HepG2 (cell line): ENCODE measurements around the gene PIGW. TPM values are rescaled to one million over a fixed set of nuclear protein-coding genes. Genes with fewer than 3 reads are reported as not detected.

Experiments used
- ATAC-seq: fragments of 200-7000 bp; cut with Tn5 transposase; 3 replicates; pipeline ENCODE4 v1.9.1; 2020; ENCODE audit warnings: mild to moderate bottlenecking, moderate library complexity
- BruUV-seq: library from RNA; stranded (reverse); fragments of 400-500 nt; replicated peaks from 2 replicates; lab custom pipeline; 2021; lab: Mats Ljungman, UMichigan
- CTCF ChIA-PET: fragments of 300-600 bp; formaldehyde crosslinking; extraction: SDS; loops from one replicate; lab custom pipeline; 2021; ENCODE audit warnings: low total read pairs, inconsistent platforms, low intra/inter-chr PET ratio; lab: Yijun Ruan, JAX
- POLR2A ChIA-PET: fragments of 350-600 bp; sonication (Branson Sonifier 250); formaldehyde crosslinking; loops from one replicate; lab custom pipeline; 2020; ENCODE audit warnings: antibody characterized with exemption, inconsistent platforms; lab: Yijun Ruan, JAX
- DNase-seq: peaks from one replicate; pipeline ENCODE4 v3.0.0-alpha.2; 2015; ENCODE audit warnings: low spot score
- FAIRE-seq: peaks from 3 replicates; lab custom pipeline; 2011; peaks lifted over from hg19 to GRCh38; lab: Jason Lieb, UNC
- H2AFZ ChIP-seq: one replicate; pipeline ENCODE4 v1.6.1; 2011; ENCODE audit warnings: low read length, inconsistent platforms
- H3K27ac ChIP-seq: fragments of 300-600 bp; 3 replicates; pipeline ENCODE4 v1.8.0; 2011; ENCODE audit warnings: mixed run types, mild to moderate bottlenecking, mixed read lengths, low read length, inconsistent platforms; ENCODE audit not compliant: insufficient read depth; ENCODE audit errors: extremely low read length
- H3K27me3 ChIP-seq, 2 experiments: fragments of 200-600 bp in 1 of 2; 2 replicates in 1 of 2; 3 replicates in 1 of 2; pipeline versions ENCODE4 v1.6.0 to v1.8.0; 2011; ENCODE audit warnings: low read length in 2 of 2, mild to moderate bottlenecking in 2 of 2, moderate library complexity in 2 of 2, inconsistent platforms in 1 of 2; ENCODE audit not compliant: insufficient read depth in 2 of 2, control insufficient read depth in 1 of 2
- H3K36me3 ChIP-seq, 2 experiments: fragments of 200-600 bp in 1 of 2; replicated peaks in 1 of 2; 2 replicates in 1 of 2; 3 replicates in 1 of 2; pipeline versions ENCODE4 v1.5.1 to v1.8.0; 2011; ENCODE audit warnings: low read length in 2 of 2, inconsistent platforms in 1 of 2; ENCODE audit not compliant: insufficient read depth in 2 of 2, control insufficient read depth in 1 of 2
- H3K4me1 ChIP-seq: 2 replicates; pipeline ENCODE4 v1.5.1; 2012; ENCODE audit warnings: low read length, inconsistent platforms; ENCODE audit not compliant: insufficient read depth
- H3K4me2 ChIP-seq: 2 replicates; pipeline ENCODE4 v1.6.0; 2011; ENCODE audit warnings: low read depth, low read length, inconsistent platforms
- H3K4me3 ChIP-seq, 3 experiments: fragments of 200-600 bp in 1 of 3; sonication (generic), shearing (Covaris generic) in 1 of 3; replicated peaks in 1 of 3; 2 replicates each; pipeline ENCODE4 v1.5.1; 2011 to 2016; ENCODE audit warnings: low read length in 3 of 3, inconsistent platforms in 2 of 3, low read depth in 2 of 3, mild to moderate bottlenecking in 2 of 3, control low read depth in 1 of 3, mixed read lengths in 1 of 3; ENCODE audit not compliant: insufficient read depth in 1 of 3
- H3K79me2 ChIP-seq: one replicate; pipeline ENCODE4 v1.6.1; 2011; ENCODE audit warnings: low read length, inconsistent platforms; ENCODE audit not compliant: insufficient read depth
- H3K9ac ChIP-seq: 2 replicates; pipeline ENCODE4 v1.6.0; 2011; ENCODE audit warnings: mild to moderate bottlenecking, low read depth, low read length, inconsistent platforms; ENCODE audit not compliant: insufficient read depth
- H3K9me3 ChIP-seq: 2 replicates; pipeline ENCODE4 v1.5.1; 2012; ENCODE audit warnings: mild to moderate bottlenecking, low read length
- H4K20me1 ChIP-seq: 2 replicates; pipeline ENCODE4 v1.6.0; 2011; ENCODE audit warnings: inconsistent platforms, mild to moderate bottlenecking, low read length, moderate library complexity; ENCODE audit not compliant: insufficient read depth
- ELF4 ChIP-seq: sonication (generic); formaldehyde crosslinking; IDR thresholded peaks from 2 replicates; pipeline ENCODE4 v1.5.0; 2020; ENCODE audit warnings: missing genetic modification reagents, mild to moderate bottlenecking, moderate library complexity, borderline replicate concordance
- FOXO4 ChIP-seq: sonication (generic); formaldehyde crosslinking; conservative IDR thresholded peaks from 2 replicates; pipeline ENCODE4 v1.8.1; 2023; ENCODE audit warnings: missing genetic modification reagents
- HHEX ChIP-seq: IDR thresholded peaks from 2 replicates; pipeline ENCODE4 v1.6.1; 2016; ENCODE audit warnings: control low read depth
- HNF1A ChIP-seq, 2 experiments: sonication (generic) in 1 of 2; formaldehyde crosslinking in 1 of 2; IDR thresholded peaks; 2 replicates each; pipeline versions ENCODE4 v1.4.0 to v1.6.1; 2016 to 2020; ENCODE audit warnings: borderline replicate concordance in 1 of 2, low read depth in 1 of 2, mild to moderate bottlenecking in 1 of 2, missing genetic modification reagents in 1 of 2
- NAIF1 ChIP-seq: sonication (generic); formaldehyde crosslinking; IDR thresholded peaks from 2 replicates; pipeline ENCODE4 v1.5.0; 2020; ENCODE audit warnings: mild to moderate bottlenecking, missing genetic modification reagents, borderline replicate concordance
- NCOR1 ChIP-seq: fragments of 200-600 bp; sonication (generic); IDR thresholded peaks from 2 replicates; pipeline ENCODE4 v1.7.0; 2017; ENCODE audit warnings: antibody characterized with exemption, low read length, borderline replicate concordance
- NR2F6 ChIP-seq, 2 experiments: IDR thresholded peaks; 2 replicates each; pipeline ENCODE4 v1.6.1; 2016; ENCODE audit warnings: antibody characterized with exemption in 1 of 2, mild to moderate bottlenecking in 1 of 2
- SALL1 ChIP-seq: sonication (generic); formaldehyde crosslinking; IDR thresholded peaks from 2 replicates; pipeline ENCODE4 v1.8.0; 2022; ENCODE audit warnings: mild to moderate bottlenecking, missing genetic modification reagents
- SKI ChIP-seq: fragments of 450-650 bp; IDR thresholded peaks from one replicate; pipeline ENCODE4 v1.6.1; 2018; ENCODE audit warnings: mild to moderate bottlenecking; ENCODE audit not compliant: partially characterized antibody
- SP2 ChIP-seq: sonication (generic); formaldehyde crosslinking; IDR thresholded peaks from 2 replicates; pipeline ENCODE4 v1.5.1; 2020; ENCODE audit warnings: mild to moderate bottlenecking, missing genetic modification reagents
- TAF15 ChIP-seq: fragments of 200-400 bp; formaldehyde crosslinking; IDR thresholded peaks from one replicate; pipeline ENCODE4 v1.6.1; 2018; ENCODE audit warnings: mild to moderate bottlenecking, low read depth, low read length; ENCODE audit not compliant: poor library complexity, severe bottlenecking
- ZHX1 ChIP-seq: sonication (generic); formaldehyde crosslinking; IDR thresholded peaks from 2 replicates; pipeline ENCODE4 v1.8.1; 2022; ENCODE audit warnings: low read depth, mild to moderate bottlenecking, missing genetic modification reagents
- ZMYM4 ChIP-seq: sonication (generic); formaldehyde crosslinking; IDR thresholded peaks from 2 replicates; pipeline ENCODE4 v1.8.1; 2023; ENCODE audit warnings: mild to moderate bottlenecking, missing genetic modification reagents
- ZNF703 ChIP-seq: sonication (generic); formaldehyde crosslinking; IDR thresholded peaks from 2 replicates; pipeline ENCODE4 v1.5.1; 2020; ENCODE audit warnings: missing genetic modification reagents, mild to moderate bottlenecking, moderate library complexity, borderline replicate concordance
- WGBS: methylation state at CpG from one replicate; pipeline ENCODE4 v1.1.6; 2017; ENCODE audit warnings: low lambda C conversion rate; 5-methylcytosine and 5-hydroxymethylcytosine counted together
- in situ Hi-C: cut with HindIII; loops from 2 replicates; pipeline ENCODE4 v1.10.0; 2017; ENCODE audit warnings: low pct_unique_long_range_greater_than_20kb; ENCODE audit not compliant: extremely low pct_ligation_motif_present
- intact Hi-C: fragments of 100-400 bp; cut with micrococcal nuclease; formaldehyde crosslinking; loops from one replicate; pipeline ENCODE4 v1.10.0; 2022; ENCODE audit not compliant: unreplicated experiment
- polyA plus RNA-seq, 8 experiments: library from polyadenylated mRNA; depleted of rRNA in 3 of 8; stranded (reverse) in 7 of 8; unstranded in 1 of 8; fragments of >200 nt; fragmentation: Illumina TruSeq in 4 of 8; extraction: Trizol in 4 of 8; gene quantifications; 2 replicates each; pipeline versions ENCODE4 v1.2.1 to v1.2.3, GENCODE V29; 2011 to 2016; ENCODE audit warnings: low read depth in 4 of 8, missing spikeins in 1 of 8, mixed read lengths in 1 of 8; ENCODE audit not compliant: insufficient read depth in 1 of 8
- total RNA-seq, 5 experiments: library from RNA; depleted of rRNA; stranded (reverse); fragments of >200 nt; fragmentation: Illumina TruSeq; extraction: Trizol; gene quantifications; 2 replicates each; pipeline ENCODE4 v1.2.3, GENCODE V29; 2016; ENCODE audit warnings: low read depth in 1 of 5

The PIGW gene
- total and polyA plus RNA-seq, 2 of the 13 experiments (the other 11 are each of a cell fraction or from before 2014, with no cell fraction given), result 9.0 to 24.0 TPM

GRCh38 chr17:36506249-36506826, 28.4 kb upstream of the PIGW start:
- no peaks in the 10 kb centered on the region for H3K79me2 ChIP-seq
- peaks cover 26 to 45% of the 10 kb centered on the region in 2 experiments for H3K36me3 ChIP-seq
- H3K9ac ChIP-seq, result no peak overlapping the region
- no peak overlapping the region for H3K4me3 ChIP-seq
- peak; percentile 10 for DNase-seq
- no peak overlapping the region for H3K4me2 ChIP-seq
- ChIA-PET CTCF (no interaction called here), POLR2A (interaction anchor here (1.1 kb wide), 1 partner anchor 18 kb away, joined by 4 read pairs; no protein-coding TSS in a partner anchor)
- WGBS, result 23% methylated on average over 4 of the region's 6 CpGs
- in situ Hi-C loops (no loop called here), intact Hi-C loops (no loop called here)
- no peaks in the 10 kb centered on the region for H4K20me1 ChIP-seq
- no peak overlapping the region for H2AFZ ChIP-seq
- H3K27ac ChIP-seq, result no peak overlapping the region
- H3K4me1 ChIP-seq, result peaks cover 18% of the 10 kb centered on the region
- BruUV-seq, result no TSS peak
- ATAC-seq, result peak; percentile 51
- no peak for FAIRE-seq
- H3K9me3 ChIP-seq, result no peaks in the 10 kb centered on the region
- no peaks in the 10 kb centered on the region for H3K27me3 ChIP-seq
- TF ChIP-seq ELF4 (no peak), NCOR1 (peak; percentile 28; the same call in 1 of the 2 replicates), NAIF1 (no peak), FOXO4 (CRISPR knock-in tag) (0 out of 2 replicates have a peak, but pooled peaks have one; percentile 26), HHEX (CRISPR knock-in tag) (no peak), ZMYM4 (CRISPR knock-in tag) (0 out of 2 replicates have a peak, but pooled peaks have one; percentile 4), HNF1A (IDR thresholded peaks at IDR 0.05; ENCODE audit: low read depth) (no peak), HNF1A (CRISPR knock-in tag; IDR thresholded peaks at IDR 0.05; ENCODE audit: borderline replicate concordance) (no peak), NR2F6 (IDR thresholded peaks at IDR 0.05) (no peak), NR2F6 (CRISPR knock-in tag; IDR thresholded peaks at IDR 0.05) (no peak), ZHX1 (CRISPR knock-in tag) (no peak), SALL1 (CRISPR knock-in tag) (peak; percentile 51; the same call in 1 of the 2 replicates), TAF15 (no peak), ZNF703 (no peak), SP2 (CRISPR knock-in tag) (no peak), SKI (peak; percentile 40)
